Stomach smooth muscle (tissue), 2 donors: ENCODE measurements around the gene PACSIN3.

Experiments
- H3K27ac ChIP-seq: one replicate; pipeline ENCODE4 v1.7.0; 2013; ENCODE audit warnings: mild to moderate bottlenecking, low read length, inconsistent platforms
- H3K27me3 ChIP-seq, 2 donors: one replicate each; pipeline ENCODE4 v1.7.0; 2013; ENCODE audit warnings: low read length in 2 of 2; ENCODE audit not compliant: insufficient read depth in 2 of 2, control insufficient read depth in 1 of 2
- H3K36me3 ChIP-seq, 2 donors: one replicate each; pipeline ENCODE4 v1.7.0; 2013; ENCODE audit warnings: low read length in 2 of 2; ENCODE audit not compliant: control insufficient read depth in 2 of 2, insufficient read depth in 2 of 2
- H3K4me1 ChIP-seq: one replicate; pipeline ENCODE4 v1.7.0; 2013; ENCODE audit warnings: low read length; ENCODE audit not compliant: control insufficient read depth, insufficient read depth
- H3K4me3 ChIP-seq, 2 donors: one replicate each; pipeline ENCODE4 v1.7.0; 2013; ENCODE audit warnings: low read length in 2 of 2
- H3K9ac ChIP-seq, 2 donors: one replicate each; pipeline ENCODE4 v1.7.0; 2013; ENCODE audit warnings: low read length in 2 of 2, mild to moderate bottlenecking in 1 of 2
- H3K9me3 ChIP-seq, 2 donors: one replicate each; pipeline ENCODE4 v1.7.0; 2013; ENCODE audit warnings: low read length in 2 of 2; ENCODE audit not compliant: control insufficient read depth in 2 of 2
- donor health status: healthy.
- donor health status: Pancreatic carcinoma.

The PACSIN3 gene

GRCh38 chr11:47152953-47153950 lies 33.0 kb downstream of the PACSIN3 start:
- H3K4me1 ChIP-seq, result peaks cover 28% of the 10 kb centered on the region
- peak overlapping the region in 1 of 2 donors; percentile 21 for H3K9ac ChIP-seq
- H3K4me3 ChIP-seq, result peak overlapping the region in 1 of 2 donors; percentile 22
- H3K36me3 ChIP-seq, result peaks cover 0 to 7% of the 10 kb centered on the region in 2 donors
- H3K27me3 ChIP-seq, result no peaks in the 10 kb centered on the region
- no peak overlapping the region for H3K27ac ChIP-seq
- H3K9me3 ChIP-seq, result no peaks in the 10 kb centered on the region

GRCh38 chr11:47152126-47152952 lies 33.9 kb downstream of the PACSIN3 start:
- Histone ChIP-seq H3K27me3 (no peaks in the 10 kb centered on the region), H3K4me1 (peaks cover 31% of the 10 kb centered on the region), H3K4me3 (no peak overlapping the region), H3K9me3 (no peaks in the 10 kb centered on the region), H3K27ac (no peak overlapping the region), H3K36me3 (peaks cover 0 to 7% of the 10 kb centered on the region in 2 donors), H3K9ac (no peak overlapping the region)

- Histone ChIP-seq H3K9me3 (no peaks in the 10 kb centered on the region), H3K4me3 (no peak overlapping the region), H3K36me3 (peaks cover 0 to 2% of the 10 kb centered on the region in 2 donors), H3K27ac (no peak overlapping the region), H3K9ac (no peak overlapping the region), H3K4me1 (peaks cover 31% of the 10 kb centered on the region), H3K27me3 (no peaks in the 10 kb centered on the region)
These were observed 36.5 kb downstream of the PACSIN3 start for GRCh38 chr11:47149782-47150181.

- Histone ChIP-seq H3K9ac (no peak overlapping the region), H3K36me3 (peaks cover 0 to 2% of the 10 kb centered on the region in 2 donors), H3K27me3 (no peaks in the 10 kb centered on the region), H3K4me3 (no peak overlapping the region), H3K9me3 (no peaks in the 10 kb centered on the region), H3K4me1 (peaks cover 31% of the 10 kb centered on the region), H3K27ac (peak overlapping the region; percentile 41)
These were observed 37.2 kb downstream of the PACSIN3 start for GRCh38 chr11:47148903-47149531.

GRCh38 chr11:47148270-47148669 lies 38.0 kb downstream of the PACSIN3 start:
- H3K36me3 ChIP-seq, result peaks cover 0 to 2% of the 10 kb centered on the region in 2 donors
- H3K9me3 ChIP-seq, result no peaks in the 10 kb centered on the region
- peaks cover 31% of the 10 kb centered on the region for H3K4me1 ChIP-seq
- peak overlapping the region; percentile 41 for H3K27ac ChIP-seq
- no peak overlapping the region for H3K4me3 ChIP-seq
- no peaks in the 10 kb centered on the region for H3K27me3 ChIP-seq
- H3K9ac ChIP-seq, result no peak overlapping the region

GRCh38 chr11:47147681-47148080 lies 38.6 kb downstream of the PACSIN3 start:
- Histone ChIP-seq H3K9me3 (no peaks in the 10 kb centered on the region), H3K27ac (no peak overlapping the region), H3K27me3 (no peaks in the 10 kb centered on the region), H3K36me3 (peaks cover 0 to 2% of the 10 kb centered on the region in 2 donors), H3K9ac (no peak overlapping the region), H3K4me3 (no peak overlapping the region), H3K4me1 (peaks cover 32% of the 10 kb centered on the region)

GRCh38 chr11:47147250-47147649 lies 39.0 kb downstream of the PACSIN3 start:
- H3K27me3 ChIP-seq, result no peaks in the 10 kb centered on the region
- no peak overlapping the region for H3K27ac ChIP-seq

GRCh38 chr11:47144541-47144940 lies 41.7 kb downstream of the PACSIN3 start:
- H3K27me3 ChIP-seq, result no peaks in the 10 kb centered on the region
- H3K9me3 ChIP-seq, result no peaks in the 10 kb centered on the region
- no peak overlapping the region for H3K4me3 ChIP-seq
- no peak overlapping the region for H3K9ac ChIP-seq
- H3K36me3 ChIP-seq, result peaks cover 2% of the 10 kb centered on the region in 2 donors
- H3K4me1 ChIP-seq, result peaks cover 29% of the 10 kb centered on the region
- H3K27ac ChIP-seq, result no peak overlapping the region

More at GRCh38 chr11:47147250-47147649, 39.0 kb downstream of the PACSIN3 start:
- Histone ChIP-seq H3K4me1 (peaks cover 35% of the 10 kb centered on the region), H3K36me3 (peaks cover 0 to 2% of the 10 kb centered on the region in 2 donors), H3K9me3 (no peaks in the 10 kb centered on the region), H3K9ac (no peak overlapping the region), H3K4me3 (no peak overlapping the region)

GRCh38 chr11:47143322-47143721 lies 42.9 kb downstream of the PACSIN3 start:
- Histone ChIP-seq H3K9me3 (no peaks in the 10 kb centered on the region), H3K9ac (no peak overlapping the region), H3K27ac (peak overlapping the region; percentile 31), H3K4me1 (peaks cover 18% of the 10 kb centered on the region), H3K36me3 (peaks cover 2% of the 10 kb centered on the region in 2 donors), H3K4me3 (no peak overlapping the region), H3K27me3 (no peaks in the 10 kb centered on the region)

GRCh38 chr11:47139878-47140277 lies 46.4 kb downstream of the PACSIN3 start:
- Histone ChIP-seq H3K9ac (no peak overlapping the region), H3K36me3 (peaks cover 8 to 9% of the 10 kb centered on the region in 2 donors), H3K27ac (no peak overlapping the region), H3K9me3 (no peaks in the 10 kb centered on the region), H3K4me1 (peaks cover 14% of the 10 kb centered on the region), H3K4me3 (no peak overlapping the region), H3K27me3 (no peaks in the 10 kb centered on the region)
